HG03469 (cell line): ENCODE results near the gene HOXC12.

ENCODE experiments used
- ATAC-seq: cut with Tn5 transposase; IDR thresholded peaks from one replicate; pipeline ENCODE4 v1.9.1; 2021; ENCODE audit warnings: mild to moderate bottlenecking, moderate library complexity, moderate number of reproducible peaks; ENCODE audit not compliant: unreplicated experiment

Gene HOXC12

GRCh38 chr12:53971129-53971528, 16.4 kb downstream of the HOXC12 start:
- no peak for ATAC-seq

- no peak for ATAC-seq
These were observed 17.0 kb downstream of the HOXC12 start for GRCh38 chr12:53971686-53972085.

DNA sequence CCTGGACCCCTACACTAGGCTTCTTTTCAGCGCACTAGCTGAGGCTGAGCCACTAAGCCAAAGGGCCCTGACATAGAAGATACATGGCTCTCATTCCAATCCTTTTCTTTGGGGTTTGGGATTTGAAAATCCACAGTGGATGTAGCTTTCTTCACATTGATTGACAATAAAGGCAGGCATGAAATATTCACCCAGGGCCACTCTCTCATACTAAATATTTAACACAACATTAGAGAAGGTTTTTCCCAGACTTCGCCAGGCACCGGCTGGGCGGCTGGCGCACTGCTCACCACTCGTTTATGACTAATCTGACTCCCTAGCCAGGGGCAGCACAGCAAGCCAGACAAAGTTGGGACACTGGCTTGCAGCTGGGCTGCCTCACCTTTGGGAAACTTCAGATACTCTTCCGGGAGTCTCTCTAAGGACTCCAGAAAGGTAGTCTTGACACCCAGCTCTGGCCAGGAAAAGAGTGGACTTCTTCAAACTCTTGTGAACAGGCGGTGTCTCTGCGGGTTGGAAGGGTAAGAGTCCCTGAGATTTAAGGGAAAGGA, 17.5 kb downstream of the HOXC12 start:
- ATAC-seq, result no peak

DNA sequence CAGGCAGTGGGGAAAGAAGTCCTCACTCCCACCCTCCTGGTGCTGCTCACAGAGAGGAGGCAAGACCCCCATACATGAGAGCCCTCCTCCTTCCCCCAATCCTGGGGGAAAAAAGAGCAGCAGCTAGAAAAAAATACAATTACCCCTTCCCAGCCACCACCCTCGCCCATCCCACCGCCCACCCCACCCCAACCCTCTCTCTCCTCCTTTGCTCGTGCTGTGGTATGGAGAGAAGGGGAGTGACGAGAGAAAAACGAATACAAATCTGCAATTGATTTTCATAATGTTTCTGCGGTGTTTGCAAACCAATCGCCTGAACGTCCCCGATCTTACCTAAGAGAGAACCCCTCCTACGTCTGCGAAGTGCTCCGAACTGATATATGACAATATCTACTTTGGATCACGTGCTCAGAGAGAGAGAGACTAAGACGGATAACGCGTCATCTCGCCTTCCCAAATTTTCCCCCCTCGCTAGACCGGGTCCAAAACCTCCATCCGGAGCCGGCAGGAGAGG, 18.1 kb downstream of the HOXC12 start, which contains the start of gene HOXC11:
TSS of gene HOXC11 (plus strand) at position 405 of the 514 bp plus-strand sequence. CDS start 116 bp downstream, outside the sequence.
- no peak for ATAC-seq

- ATAC-seq, result no peak
These were observed 18.7 kb downstream of the HOXC12 start for GRCh38 chr12:53973236-53974042.

- ATAC-seq, result no peak
These were observed 19.7 kb downstream of the HOXC12 start, which contains the start of gene HOTAIR for GRCh38 chr12:53974084-53975063. Gene HOTAIR (minus strand): TSS chr12:53974954.

- no peak for ATAC-seq
These were observed 20.4 kb downstream of the HOXC12 start for GRCh38 chr12:53975064-53975471.

GRCh38 chr12:53975479-53976152, 20.9 kb downstream of the HOXC12 start:
- ATAC-seq, result no peak

GRCh38 chr12:53976172-53976822, 21.6 kb downstream of the HOXC12 start:
- ATAC-seq, result no peak

- no peak for ATAC-seq
These were observed 22.3 kb downstream of the HOXC12 start for GRCh38 chr12:53976823-53977595.

GRCh38 chr12:53977596-53978445, 23.1 kb downstream of the HOXC12 start:
- ATAC-seq, result no peak

GRCh38 chr12:53978477-53979356, 24.0 kb downstream of the HOXC12 start:
- ATAC-seq, result no peak

GRCh38 chr12:53980104-53980801, 25.6 kb downstream of the HOXC12 start:
- no peak for ATAC-seq

DNA sequence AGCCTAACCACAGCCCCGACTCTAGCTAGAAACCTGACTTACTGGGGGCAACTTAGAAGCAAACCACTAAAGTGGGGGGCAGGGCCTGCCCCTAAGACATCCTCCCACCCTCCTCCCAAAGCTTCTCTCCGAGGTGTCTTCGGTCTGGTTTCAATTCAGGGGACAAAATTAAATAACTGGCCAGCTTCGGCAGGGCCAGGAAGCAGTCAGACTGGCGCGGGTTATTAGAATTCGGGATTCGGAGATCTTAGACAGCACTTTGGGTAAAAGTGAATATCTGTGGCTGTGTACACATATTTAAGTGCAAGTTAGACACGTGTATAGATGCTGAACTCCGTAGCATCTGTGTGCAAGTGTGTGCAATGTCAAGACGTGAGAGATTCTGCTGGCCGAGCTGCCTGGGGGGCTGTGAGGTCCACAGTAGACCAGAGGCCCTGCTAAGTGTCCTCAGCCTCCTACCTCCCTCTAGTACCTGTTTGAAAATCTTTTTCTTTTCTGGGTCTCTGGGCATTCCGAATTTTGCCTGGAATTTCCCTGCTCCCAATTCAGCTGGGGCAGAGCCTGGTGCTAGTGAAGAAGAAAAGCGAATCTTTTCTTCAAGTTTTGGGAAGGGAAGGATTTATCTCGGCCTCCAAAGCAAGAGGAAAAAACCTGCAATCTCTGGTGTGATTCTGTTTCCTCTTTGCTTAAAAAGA, 26.2 kb downstream of the HOXC12 start:
- no peak for ATAC-seq

DNA sequence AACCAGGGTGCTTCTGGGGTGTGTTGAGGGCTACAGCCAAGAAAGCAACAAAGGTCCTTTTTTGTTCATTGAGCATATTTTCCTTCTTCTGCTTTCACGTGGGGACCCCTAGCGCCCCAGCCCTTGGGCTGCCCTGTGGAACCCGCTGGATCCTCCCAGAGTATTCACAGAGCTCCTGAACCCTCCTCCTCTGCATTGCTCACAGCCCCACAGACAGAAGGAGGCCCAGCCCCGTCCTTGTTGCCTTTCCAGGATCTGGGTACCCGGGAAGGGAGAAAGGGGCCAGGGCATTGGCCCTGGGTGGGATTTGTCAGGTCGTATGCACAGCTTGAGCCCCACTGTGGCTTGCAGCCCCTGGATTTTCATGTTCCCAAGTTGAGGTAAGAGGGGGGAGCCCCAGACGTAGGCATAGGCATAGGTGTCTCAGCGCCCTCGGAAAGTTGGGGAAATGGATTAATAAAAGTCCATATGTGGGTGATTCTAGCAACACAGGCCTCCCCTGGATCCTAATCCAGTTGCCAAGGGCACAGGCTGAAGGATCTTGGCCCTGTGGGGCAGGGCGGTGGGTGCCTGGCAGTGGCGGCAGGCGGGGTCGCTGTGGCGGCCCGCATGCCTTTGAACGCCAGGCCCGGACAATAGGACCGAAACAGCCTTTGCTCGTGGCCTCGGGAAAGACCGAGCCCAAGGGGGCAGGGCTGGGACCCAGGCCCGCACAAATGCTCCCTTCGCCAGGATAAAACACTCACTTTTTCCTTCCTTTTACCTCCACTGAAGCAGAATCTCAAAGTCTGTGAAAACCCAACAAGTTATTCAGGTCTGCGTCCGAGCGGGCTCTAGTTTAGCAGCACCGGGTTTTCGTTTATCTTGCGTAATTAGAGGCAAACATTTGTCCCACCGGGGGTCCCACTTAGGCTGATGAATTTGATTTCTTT, 27.2 kb downstream of the HOXC12 start:
- ATAC-seq, result no peak
